Measurements from ENCODE around the gene STMN3.
A peak's percentile ranks its signal among the peaks of the same experiment; 100 is the strongest.

STMN3 gene

GRCh38 chr20:63685269-63686026 is 32.2 kb upstream of the STMN3 start:
- no peak overlapping the region for H3K4me3 ChIP-seq (ENCODE audit: severe bottlenecking)
- no peaks in the 10 kb centered on the region for H3K9me3 ChIP-seq (ENCODE audit: severe bottlenecking)
- DNase-seq (ENCODE audit: low spot score): peak; percentile 87
- peaks cover 37% of the 10 kb centered on the region for H3K4me1 ChIP-seq (ENCODE audit: insufficient read depth, poor library complexity, severe bottlenecking)
- no peak for ATAC-seq (ENCODE audit: low read depth)
- peak overlapping the region; percentile 96 for H3K27ac ChIP-seq (ENCODE audit: poor library complexity, severe bottlenecking)
- no peaks in the 10 kb centered on the region for H3K27me3 ChIP-seq (ENCODE audit: insufficient read depth, poor library complexity, severe bottlenecking)
- TF ChIP-seq, protein P1, sequence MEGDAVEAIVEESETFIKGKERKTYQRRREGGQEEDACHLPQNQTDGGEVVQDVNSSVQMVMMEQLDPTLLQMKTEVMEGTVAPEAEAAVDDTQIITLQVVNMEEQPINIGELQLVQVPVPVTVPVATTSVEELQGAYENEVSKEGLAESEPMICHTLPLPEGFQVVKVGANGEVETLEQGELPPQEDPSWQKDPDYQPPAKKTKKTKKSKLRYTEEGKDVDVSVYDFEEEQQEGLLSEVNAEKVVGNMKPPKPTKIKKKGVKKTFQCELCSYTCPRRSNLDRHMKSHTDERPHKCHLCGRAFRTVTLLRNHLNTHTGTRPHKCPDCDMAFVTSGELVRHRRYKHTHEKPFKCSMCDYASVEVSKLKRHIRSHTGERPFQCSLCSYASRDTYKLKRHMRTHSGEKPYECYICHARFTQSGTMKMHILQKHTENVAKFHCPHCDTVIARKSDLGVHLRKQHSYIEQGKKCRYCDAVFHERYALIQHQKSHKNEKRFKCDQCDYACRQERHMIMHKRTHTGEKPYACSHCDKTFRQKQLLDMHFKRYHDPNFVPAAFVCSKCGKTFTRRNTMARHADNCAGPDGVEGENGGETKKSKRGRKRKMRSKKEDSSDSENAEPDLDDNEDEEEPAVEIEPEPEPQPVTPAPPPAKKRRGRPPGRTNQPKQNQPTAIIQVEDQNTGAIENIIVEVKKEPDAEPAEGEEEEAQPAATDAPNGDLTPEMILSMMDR (IDR thresholded peaks at IDR 0.05; ENCODE audit: poor library complexity, severe bottlenecking): no peak
- peaks cover 26% of the 10 kb centered on the region for H3K36me3 ChIP-seq (ENCODE audit: low read depth)

- Histone ChIP-seq H3K36me3 (ENCODE audit: low read depth) (peaks cover 27% of the 10 kb centered on the region), H3K9me3 (ENCODE audit: severe bottlenecking) (no peaks in the 10 kb centered on the region), H3K4me3 (ENCODE audit: severe bottlenecking) (no peak overlapping the region), H3K27ac (ENCODE audit: poor library complexity, severe bottlenecking) (peak overlapping the region; percentile 96), H3K27me3 (ENCODE audit: insufficient read depth, poor library complexity, severe bottlenecking) (no peaks in the 10 kb centered on the region), H3K4me1 (ENCODE audit: insufficient read depth, poor library complexity, severe bottlenecking) (peaks cover 37% of the 10 kb centered on the region)
- TF ChIP-seq, protein P1 (IDR thresholded peaks at IDR 0.05; ENCODE audit: poor library complexity, severe bottlenecking): no peak
- ATAC-seq (ENCODE audit: low read depth) (peak; percentile 96), DNase-seq (ENCODE audit: low spot score) (peak; percentile 86)
These were observed 29.3 kb upstream of the STMN3 start for GRCh38 chr20:63682384-63683139.

- ATAC-seq (ENCODE audit: low read depth) (no peak), DNase-seq (ENCODE audit: low spot score) (peak; percentile 82)
- H3K27me3 ChIP-seq (ENCODE audit: insufficient read depth, poor library complexity, severe bottlenecking): no peaks in the 10 kb centered on the region
- H3K9me3 ChIP-seq (ENCODE audit: severe bottlenecking): no peaks in the 10 kb centered on the region
- peaks cover 31% of the 10 kb centered on the region for H3K4me1 ChIP-seq (ENCODE audit: insufficient read depth, poor library complexity, severe bottlenecking)
- peaks cover 34% of the 10 kb centered on the region for H3K36me3 ChIP-seq (ENCODE audit: low read depth)
- no peak overlapping the region for H3K4me3 ChIP-seq (ENCODE audit: severe bottlenecking)
- peak overlapping the region; percentile 96 for H3K27ac ChIP-seq (ENCODE audit: poor library complexity, severe bottlenecking)
- TF ChIP-seq, protein P1 (IDR thresholded peaks at IDR 0.05; ENCODE audit: poor library complexity, severe bottlenecking): no peak
These were observed 28.5 kb upstream of the STMN3 start for GRCh38 chr20:63681609-63682142.

GRCh38 chr20:63680857-63681608 is 27.8 kb upstream of the STMN3 start:
- peak overlapping the region; percentile 96 for H3K27ac ChIP-seq (ENCODE audit: poor library complexity, severe bottlenecking)
- peaks cover 40% of the 10 kb centered on the region for H3K36me3 ChIP-seq (ENCODE audit: low read depth)
- ATAC-seq (ENCODE audit: low read depth): no peak

More at GRCh38 chr20:63680857-63681608, 27.8 kb upstream of the STMN3 start:
- Histone ChIP-seq H3K4me1 (ENCODE audit: insufficient read depth, poor library complexity, severe bottlenecking) (peaks cover 26% of the 10 kb centered on the region), H3K4me3 (ENCODE audit: severe bottlenecking) (no peak overlapping the region), H3K27me3 (ENCODE audit: insufficient read depth, poor library complexity, severe bottlenecking) (no peaks in the 10 kb centered on the region), H3K9me3 (ENCODE audit: severe bottlenecking) (no peaks in the 10 kb centered on the region)
- TF ChIP-seq, protein P1 (IDR thresholded peaks at IDR 0.05; ENCODE audit: poor library complexity, severe bottlenecking): no peak
- DNase-seq (ENCODE audit: low spot score): peak; percentile 82
